ENCODE results near the gene SRCAP. TPM values are rescaled to one million over a fixed set of nuclear protein-coding genes. Genes with fewer than 3 reads are reported as not detected.

SRCAP gene
- total RNA-seq, 4 donors from 2014 or later: 10.7 to 39.6 (median 26.1) TPM

DNA sequence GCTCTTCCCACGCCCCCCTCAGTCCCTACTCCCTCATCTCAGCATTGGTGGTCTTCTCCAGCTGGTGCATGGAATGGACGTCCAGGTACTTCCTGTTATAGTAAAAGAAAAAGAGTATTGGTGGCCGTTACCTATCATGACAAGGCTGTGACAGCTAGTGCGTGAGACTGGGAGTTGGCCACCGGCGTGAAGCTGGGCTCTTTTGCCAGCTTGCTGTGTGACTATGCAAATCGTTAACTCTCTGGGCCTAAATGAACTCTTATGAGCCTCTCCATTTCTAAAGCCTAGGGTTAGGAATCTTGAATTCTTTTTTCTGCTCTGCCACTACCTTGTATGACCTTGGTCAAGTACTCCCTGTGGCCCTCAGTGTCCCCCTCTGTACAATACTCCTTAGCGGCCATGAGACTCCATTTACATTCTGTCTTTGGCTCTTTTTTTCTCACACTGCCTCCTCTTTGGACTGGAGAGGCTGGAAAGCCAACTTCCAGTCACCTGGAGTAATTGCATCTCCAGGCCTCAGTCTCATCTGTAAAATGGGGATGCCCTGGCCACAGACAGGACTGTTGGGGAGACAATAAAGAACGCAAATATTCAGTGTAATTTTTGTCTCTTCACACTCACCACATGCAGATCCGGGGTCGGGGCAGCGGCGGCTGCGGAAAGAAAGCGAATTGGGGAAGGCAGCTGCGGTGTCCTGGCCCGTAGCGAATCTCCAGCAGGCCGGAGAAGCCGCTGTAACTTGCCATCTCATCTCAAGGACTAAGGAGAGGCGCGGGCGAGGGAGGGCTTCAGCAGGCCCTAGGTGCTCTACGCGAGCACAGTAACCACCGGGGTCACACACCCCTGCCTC lies 61.8 kb downstream of the SRCAP start:
- H3K27me3 ChIP-seq: no peaks in the 10 kb centered on the region
- peaks cover 16 to 40% (median 18%) of the 10 kb centered on the region in 3 donors for H3K4me1 ChIP-seq
- no peaks in the 10 kb centered on the region for H3K9me3 ChIP-seq
- H3K27ac ChIP-seq: peak overlapping the region; percentile 51 to 98 (median 94)
- DNase-seq: no peak
- intact Hi-C loops (cut with DNase I): no loop called here
- peak overlapping the region; percentile 60 to 95 (median 84) for H3K4me3 ChIP-seq
- H3K36me3 ChIP-seq: peaks cover 19 to 56% (median 21%) of the 10 kb centered on the region in 3 donors
- no peak for TF ChIP-seq POLR2A (IDR thresholded peaks at IDR 0.05)
- TF ChIP-seq, protein P1, sequence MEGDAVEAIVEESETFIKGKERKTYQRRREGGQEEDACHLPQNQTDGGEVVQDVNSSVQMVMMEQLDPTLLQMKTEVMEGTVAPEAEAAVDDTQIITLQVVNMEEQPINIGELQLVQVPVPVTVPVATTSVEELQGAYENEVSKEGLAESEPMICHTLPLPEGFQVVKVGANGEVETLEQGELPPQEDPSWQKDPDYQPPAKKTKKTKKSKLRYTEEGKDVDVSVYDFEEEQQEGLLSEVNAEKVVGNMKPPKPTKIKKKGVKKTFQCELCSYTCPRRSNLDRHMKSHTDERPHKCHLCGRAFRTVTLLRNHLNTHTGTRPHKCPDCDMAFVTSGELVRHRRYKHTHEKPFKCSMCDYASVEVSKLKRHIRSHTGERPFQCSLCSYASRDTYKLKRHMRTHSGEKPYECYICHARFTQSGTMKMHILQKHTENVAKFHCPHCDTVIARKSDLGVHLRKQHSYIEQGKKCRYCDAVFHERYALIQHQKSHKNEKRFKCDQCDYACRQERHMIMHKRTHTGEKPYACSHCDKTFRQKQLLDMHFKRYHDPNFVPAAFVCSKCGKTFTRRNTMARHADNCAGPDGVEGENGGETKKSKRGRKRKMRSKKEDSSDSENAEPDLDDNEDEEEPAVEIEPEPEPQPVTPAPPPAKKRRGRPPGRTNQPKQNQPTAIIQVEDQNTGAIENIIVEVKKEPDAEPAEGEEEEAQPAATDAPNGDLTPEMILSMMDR (IDR thresholded peaks at IDR 0.05): no peak
- 30 to 31% methylated on average over 20 to 22 of the region's 26 CpGs for WGBS, 2 donors

DNA sequence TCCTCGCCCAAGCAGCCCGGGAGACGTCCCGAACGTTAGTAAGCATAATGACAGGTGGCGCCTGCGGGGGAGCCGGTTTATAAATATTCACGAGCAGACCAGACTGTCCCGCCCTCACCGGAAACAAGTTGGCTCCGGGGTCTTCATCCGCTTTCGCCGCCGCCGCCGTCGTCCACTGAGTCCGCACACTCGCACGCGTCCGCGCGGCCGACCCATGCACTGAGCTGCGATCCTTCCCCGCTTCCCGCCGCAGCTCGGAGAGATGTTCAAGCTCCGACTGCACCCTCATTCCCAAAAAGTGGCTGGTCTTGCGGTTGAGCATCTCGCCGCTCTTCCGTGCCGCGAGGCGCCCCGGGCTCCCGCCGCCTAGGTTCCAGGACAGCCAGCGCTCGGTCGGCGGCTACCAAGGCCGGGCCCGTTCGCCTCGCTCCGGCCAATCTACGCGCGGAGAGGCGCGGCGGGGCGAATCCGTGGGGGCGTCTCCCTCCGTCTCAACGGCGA lies 62.5 kb downstream of the SRCAP start:
- peak overlapping the region; percentile 60 to 95 (median 84) for H3K4me3 ChIP-seq
- intact Hi-C loops (cut with DNase I): no loop called here
- 0% methylated on average over 17 of the region's 64 CpGs; no CpG with 5 or more reads in 1 of the 2 donors for WGBS, 2 donors
- peaks cover 26 to 56% (median 27%) of the 10 kb centered on the region in 3 donors for H3K36me3 ChIP-seq
- H3K9me3 ChIP-seq: no peaks in the 10 kb centered on the region
- no peak for TF ChIP-seq POLR2A (IDR thresholded peaks at IDR 0.05)
- TF ChIP-seq, protein P1 (IDR thresholded peaks at IDR 0.05): no peak
- peaks cover 16 to 40% (median 18%) of the 10 kb centered on the region in 3 donors for H3K4me1 ChIP-seq
- peak overlapping the region; percentile 51 to 98 (median 94) for H3K27ac ChIP-seq
- H3K27me3 ChIP-seq: no peaks in the 10 kb centered on the region
- no peak for DNase-seq

DNA sequence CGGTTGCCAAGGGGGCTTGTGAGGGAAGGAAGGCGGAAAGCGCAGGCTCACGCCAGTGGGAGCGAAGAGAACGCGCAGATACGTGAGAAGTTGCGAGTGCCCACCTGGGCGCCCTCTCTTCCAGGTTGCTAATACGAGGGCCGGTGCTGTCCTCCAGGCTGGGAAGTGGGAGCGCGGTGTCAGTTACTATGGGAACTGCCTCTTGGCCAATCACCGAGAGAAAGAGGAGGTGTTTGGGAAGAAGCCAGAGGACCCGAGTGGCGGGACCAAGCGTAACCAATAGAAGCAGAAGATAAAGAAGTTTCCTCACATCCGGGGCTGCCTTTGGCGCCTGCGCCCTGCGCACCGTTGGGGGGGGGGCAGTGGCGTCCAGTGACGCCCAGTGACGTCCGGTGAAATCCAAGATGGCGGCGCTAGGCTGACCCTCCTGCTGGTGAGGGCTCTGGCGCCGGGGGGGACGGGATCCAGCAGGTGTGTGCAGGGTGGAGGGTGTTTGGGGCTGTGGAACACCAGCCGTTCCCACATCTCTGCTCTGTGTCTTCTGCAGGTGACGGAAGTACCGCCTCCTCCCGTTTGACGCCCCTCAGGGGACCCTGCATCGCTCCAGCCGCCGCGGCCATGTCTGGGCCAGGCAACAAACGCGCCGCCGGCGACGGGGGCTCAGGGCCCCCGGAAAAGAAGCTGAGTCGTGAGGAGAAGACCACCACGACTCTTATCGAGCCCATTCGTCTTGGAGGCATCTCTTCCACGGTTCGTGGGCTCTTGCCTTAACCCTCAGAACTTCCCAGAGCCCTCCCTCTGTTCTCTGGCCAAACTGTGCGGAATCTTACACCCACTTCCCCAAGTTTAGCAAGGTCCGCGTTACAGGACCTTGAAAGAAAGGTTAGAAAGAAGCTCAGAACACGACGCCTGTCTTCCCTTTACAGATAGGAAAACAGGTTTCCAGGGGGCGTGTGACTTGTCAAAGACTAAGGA lies 63.2 kb downstream of the SRCAP start, which contains the start of the genes CFAP119 and RNF40:
Gene CFAP119 (minus strand): TSS at position 135 of the 975 bp plus-strand sequence. CDS start 314 bp downstream, outside the sequence.
Gene RNF40 (plus strand): TSS at position 395 of the 975 bp plus-strand sequence. CDS start 224 bp downstream, at position 619.
- peaks cover 30 to 56% (median 32%) of the 10 kb centered on the region in 3 donors for H3K36me3 ChIP-seq
- peak within 1 kb of the TSS; percentile 60 to 95 (median 84) for H3K4me3 ChIP-seq
- 0 to 1% methylated on average over 15 to 30 of the region's 60 CpGs for WGBS, 2 donors
- intact Hi-C loops (cut with DNase I): no loop called here
- H3K27me3 ChIP-seq: no peaks in the 10 kb centered on the region
- peak within 1 kb of the TSS; percentile 92 to 98 (median 94) for H3K27ac ChIP-seq
- no peaks in the 10 kb centered on the region for H3K9me3 ChIP-seq
- peaks cover 16 to 40% (median 18%) of the 10 kb centered on the region in 3 donors for H3K4me1 ChIP-seq
- TF ChIP-seq, protein P1 (IDR thresholded peaks at IDR 0.05): peak in 1 of 6 experiments; percentile 16
- TF ChIP-seq POLR2A (IDR thresholded peaks at IDR 0.05): peak in 2 of 4 donors; percentile 66 to 86
- peak; percentile 77 for DNase-seq

DNA sequence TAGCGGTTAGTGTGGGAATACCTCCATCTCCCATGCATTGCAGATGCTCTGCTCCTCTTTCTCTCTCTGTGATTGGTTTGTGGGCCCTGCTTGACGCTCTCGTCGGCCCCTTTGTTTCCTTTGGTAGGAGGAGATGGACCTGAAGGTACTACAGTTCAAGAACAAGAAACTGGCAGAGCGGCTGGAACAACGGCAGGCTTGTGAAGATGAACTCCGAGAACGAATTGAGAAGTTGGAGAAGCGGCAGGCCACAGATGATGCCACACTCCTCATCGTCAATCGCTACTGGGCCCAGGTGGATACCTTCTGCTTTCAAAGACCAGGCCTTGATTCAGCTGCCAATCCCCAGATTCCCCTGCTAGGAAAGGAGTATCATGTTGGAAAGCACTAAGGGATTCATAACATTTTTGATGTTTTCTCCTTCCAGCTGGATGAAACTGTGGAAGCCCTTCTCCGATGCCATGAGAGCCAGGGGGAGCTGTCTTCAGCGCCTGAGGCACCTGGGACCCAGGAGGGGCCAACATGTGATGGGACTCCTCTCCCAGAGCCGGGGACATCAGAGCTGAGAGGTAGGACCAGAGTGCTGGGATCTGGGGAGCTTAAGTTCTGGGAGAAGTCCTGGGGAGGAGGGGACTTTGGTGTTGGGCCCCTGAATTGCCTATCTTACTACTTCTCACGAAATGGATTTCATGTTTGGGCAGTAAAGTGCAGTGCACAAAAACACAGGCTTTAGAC lies 64.2 kb downstream of the SRCAP start:
- Histone ChIP-seq H3K27ac (peak overlapping the region; percentile 92 to 98 (median 94)), H3K27me3 (no peaks in the 10 kb centered on the region), H3K36me3 (peaks cover 36 to 62% (median 39%) of the 10 kb centered on the region in 3 donors), H3K4me3 (peak overlapping the region; percentile 60 to 95 (median 84)), H3K9me3 (no peaks in the 10 kb centered on the region), H3K4me1 (peaks cover 16 to 40% (median 18%) of the 10 kb centered on the region in 3 donors)
- no peak for TF ChIP-seq POLR2A (IDR thresholded peaks at IDR 0.05)
- TF ChIP-seq, protein P1 (IDR thresholded peaks at IDR 0.05): no peak
- intact Hi-C loops (cut with DNase I): no loop called here
- WGBS, 2 donors: 64 to 77% methylated on average over 10 to 13 of the region's 15 CpGs
- DNase-seq: no peak
